BJ (cell line): ENCODE data around the gene TXNRD1. TPM values are rescaled to one million over a fixed set of nuclear protein-coding genes. Genes with fewer than 3 reads are reported as not detected.

Experiments used
- CTCF ChIA-PET: fragments of 350-600 bp; formaldehyde crosslinking; extraction: SDS; loops from one replicate; lab custom pipeline; 2021; ENCODE audit warnings: antibody characterized with exemption, inconsistent platforms; lab: Yijun Ruan, JAX
- POLR2A ChIA-PET: fragments of 300-600 bp; sonication (Branson Sonifier 250); formaldehyde crosslinking; extraction: SDS; loops from one replicate; lab custom pipeline; 2021; ENCODE audit warnings: antibody characterized with exemption; lab: Charles Lee
- DNase-seq: peaks from one replicate; pipeline ENCODE4 v3.0.0-alpha.2; 2011; ENCODE audit warnings: low read depth
- H3K27me3 ChIP-seq: 2 replicates; pipeline ENCODE4 v1.6.0; 2011; ENCODE audit warnings: low read length; ENCODE audit not compliant: control insufficient read depth, insufficient read depth
- H3K36me3 ChIP-seq: 2 replicates; pipeline ENCODE4 v1.5.1; 2011; ENCODE audit warnings: low read length; ENCODE audit not compliant: control insufficient read depth, insufficient read depth
- H3K4me3 ChIP-seq: 2 replicates; pipeline ENCODE4 v1.5.1; 2011; ENCODE audit warnings: low read depth, mild to moderate bottlenecking, control low read depth, low read length
- polyA plus RNA-seq: library from polyadenylated mRNA; depleted of rRNA; stranded (reverse); fragments of >200 nt; gene quantifications from 2 replicates; pipeline ENCODE4 v1.2.3, GENCODE V29; 2011
- TF ChIP-seq, protein P1 (sequence below): IDR thresholded peaks from 2 replicates; pipeline ENCODE4 v1.5.1; 2011; ENCODE audit warnings: low read depth, mild to moderate bottlenecking, control low read depth, inconsistent platforms, low read length, moderate library complexity; ENCODE audit not compliant: insufficient read depth

TXNRD1 gene
- polyA plus RNA-seq, 1 experiment, result 1,028 TPM

DNA sequence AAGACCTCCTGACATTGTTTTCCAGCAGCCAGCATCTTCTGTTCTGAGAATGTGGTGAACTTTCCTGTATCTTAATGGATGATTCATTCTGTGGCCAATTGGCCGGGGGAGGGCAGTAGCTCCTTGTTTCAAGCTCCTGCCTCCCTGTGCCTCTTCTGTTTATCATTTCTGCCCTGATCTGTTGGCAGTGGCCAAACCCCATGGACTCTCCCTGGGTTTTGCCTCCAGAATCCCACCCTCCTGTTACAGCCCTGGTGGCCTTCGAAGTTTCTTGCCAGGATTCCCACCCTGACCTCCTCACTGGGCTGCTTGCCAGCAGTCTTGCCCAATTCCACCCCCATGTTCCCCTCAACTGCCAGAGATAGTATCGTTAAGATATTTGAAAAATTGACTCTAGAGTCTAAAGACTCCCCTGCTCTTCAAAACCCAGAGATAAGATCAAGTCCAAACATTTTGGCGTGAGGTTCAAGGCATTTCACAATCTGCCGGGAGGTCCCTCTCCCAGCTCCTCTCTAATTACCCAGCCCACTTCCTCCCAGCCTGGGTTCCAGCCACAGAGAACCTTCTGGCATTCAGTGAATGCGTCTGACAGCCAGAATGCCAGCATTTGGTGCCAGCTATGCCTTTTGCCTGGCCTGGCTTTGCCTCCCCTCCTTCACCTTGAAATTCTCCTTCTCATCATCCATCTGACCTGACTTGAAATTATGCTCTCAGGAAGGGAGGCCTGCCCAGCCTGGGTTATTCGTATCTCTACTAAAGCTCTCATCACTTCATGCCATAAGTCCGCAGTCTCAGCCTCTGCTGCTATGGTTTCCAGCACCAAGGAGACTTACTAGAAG, 37.7 kb upstream of the TXNRD1 start:
- Histone ChIP-seq H3K36me3 (no peaks in the 10 kb centered on the region), H3K4me3 (no peak overlapping the region), H3K27me3 (no peaks in the 10 kb centered on the region)
- POLR2A ChIA-PET, result interaction anchor here (0.5 to 1.1 kb wide), 7 partner anchors 34 to 112 kb away, joined by 3 to 4 read pairs (median 4); partner anchors contain the start of gene NFYB
- CTCF ChIA-PET, result interaction anchor here (0.8 to 1.2 kb wide), 5 partner anchors 11 to 166 kb away, joined by 3 to 4 read pairs (median 3); partner anchors contain the start of gene NFYB
- TF ChIP-seq, protein P1, sequence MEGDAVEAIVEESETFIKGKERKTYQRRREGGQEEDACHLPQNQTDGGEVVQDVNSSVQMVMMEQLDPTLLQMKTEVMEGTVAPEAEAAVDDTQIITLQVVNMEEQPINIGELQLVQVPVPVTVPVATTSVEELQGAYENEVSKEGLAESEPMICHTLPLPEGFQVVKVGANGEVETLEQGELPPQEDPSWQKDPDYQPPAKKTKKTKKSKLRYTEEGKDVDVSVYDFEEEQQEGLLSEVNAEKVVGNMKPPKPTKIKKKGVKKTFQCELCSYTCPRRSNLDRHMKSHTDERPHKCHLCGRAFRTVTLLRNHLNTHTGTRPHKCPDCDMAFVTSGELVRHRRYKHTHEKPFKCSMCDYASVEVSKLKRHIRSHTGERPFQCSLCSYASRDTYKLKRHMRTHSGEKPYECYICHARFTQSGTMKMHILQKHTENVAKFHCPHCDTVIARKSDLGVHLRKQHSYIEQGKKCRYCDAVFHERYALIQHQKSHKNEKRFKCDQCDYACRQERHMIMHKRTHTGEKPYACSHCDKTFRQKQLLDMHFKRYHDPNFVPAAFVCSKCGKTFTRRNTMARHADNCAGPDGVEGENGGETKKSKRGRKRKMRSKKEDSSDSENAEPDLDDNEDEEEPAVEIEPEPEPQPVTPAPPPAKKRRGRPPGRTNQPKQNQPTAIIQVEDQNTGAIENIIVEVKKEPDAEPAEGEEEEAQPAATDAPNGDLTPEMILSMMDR, result peak; percentile 45
- DNase-seq, result peak; percentile 98

DNA sequence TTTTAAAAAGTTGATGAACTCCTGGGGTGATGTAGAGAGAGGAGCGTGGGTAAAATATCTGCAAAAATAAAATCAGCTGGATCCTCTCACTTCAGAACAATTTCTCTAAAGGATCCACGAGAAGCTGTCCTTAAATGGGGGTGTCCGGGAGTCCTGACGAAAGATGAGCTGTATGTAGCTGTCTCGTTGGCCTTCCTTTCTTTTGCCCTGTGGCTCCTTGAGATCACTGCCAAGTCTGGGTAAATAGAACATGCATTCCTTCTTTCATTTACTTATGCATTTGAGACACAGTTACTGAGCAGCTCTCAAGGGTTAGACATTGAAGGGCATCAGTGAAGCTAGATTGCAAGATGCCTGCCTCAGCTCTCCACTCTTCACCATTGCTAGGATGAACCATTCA, 35.2 kb upstream of the TXNRD1 start:
- ChIA-PET CTCF (no interaction called here), POLR2A (interaction anchor here (0.7 kb wide), 1 partner anchor 420 kb away, joined by 3 read pairs; no protein-coding TSS in a partner anchor)
- no peak overlapping the region for H3K4me3 ChIP-seq
- TF ChIP-seq, protein P1, result no peak
- no peaks in the 10 kb centered on the region for H3K27me3 ChIP-seq
- DNase-seq, result no peak
- no peaks in the 10 kb centered on the region for H3K36me3 ChIP-seq

DNA sequence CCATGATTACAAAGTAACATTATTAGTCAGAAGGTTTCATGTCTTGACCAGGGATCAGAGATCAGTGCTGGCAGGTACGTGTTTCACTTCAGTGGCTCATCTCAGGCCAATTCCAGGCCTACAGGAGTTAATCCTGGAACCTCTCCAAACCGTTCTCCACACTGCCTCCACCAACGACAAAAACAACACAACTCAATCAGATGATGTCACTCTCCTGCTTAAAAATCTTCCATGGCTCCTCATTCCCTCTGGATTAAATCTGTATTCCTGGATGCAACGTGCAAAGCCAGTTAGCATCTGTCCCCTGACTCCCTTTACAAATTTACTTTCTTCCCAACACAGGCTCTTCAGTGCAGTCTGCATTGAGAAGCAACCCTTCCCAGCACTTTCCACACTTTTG, 34.3 kb upstream of the TXNRD1 start:
- no peak for DNase-seq
- POLR2A ChIA-PET, result no interaction called here
- CTCF ChIA-PET, result no interaction called here

DNA sequence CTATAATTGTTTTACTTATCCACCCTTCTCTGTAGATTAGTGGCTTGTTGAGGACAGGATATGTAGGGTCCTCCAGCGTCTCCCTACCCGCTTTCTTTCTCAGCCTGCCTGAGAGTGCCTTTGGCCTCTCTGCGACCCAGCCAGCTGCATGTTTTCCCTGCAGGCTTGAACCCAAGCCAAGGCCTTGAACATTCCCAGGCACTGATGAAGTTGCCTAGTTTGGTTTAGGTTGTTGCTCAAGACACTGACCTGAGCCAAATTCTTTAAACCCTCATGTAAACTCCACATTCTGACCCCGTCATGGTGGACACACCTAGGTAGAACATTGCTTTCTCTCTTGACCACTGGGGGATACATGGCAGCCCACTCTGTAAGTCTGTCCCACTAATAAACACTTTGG, 33.4 kb upstream of the TXNRD1 start:
- ChIA-PET POLR2A (no interaction called here), CTCF (no interaction called here)
- H3K4me3 ChIP-seq, result no peak overlapping the region
- no peaks in the 10 kb centered on the region for H3K36me3 ChIP-seq
- TF ChIP-seq, protein P1, result peak; percentile 14; the same call in 1 of the 2 replicates
- H3K27me3 ChIP-seq, result no peaks in the 10 kb centered on the region
- peak; percentile 88 for DNase-seq

More for the DNA sequence above, 34.3 kb upstream of the TXNRD1 start:
- H3K4me3 ChIP-seq, result no peak overlapping the region
- no peaks in the 10 kb centered on the region for H3K36me3 ChIP-seq
- TF ChIP-seq, protein P1, result no peak
- H3K27me3 ChIP-seq, result no peaks in the 10 kb centered on the region

DNA sequence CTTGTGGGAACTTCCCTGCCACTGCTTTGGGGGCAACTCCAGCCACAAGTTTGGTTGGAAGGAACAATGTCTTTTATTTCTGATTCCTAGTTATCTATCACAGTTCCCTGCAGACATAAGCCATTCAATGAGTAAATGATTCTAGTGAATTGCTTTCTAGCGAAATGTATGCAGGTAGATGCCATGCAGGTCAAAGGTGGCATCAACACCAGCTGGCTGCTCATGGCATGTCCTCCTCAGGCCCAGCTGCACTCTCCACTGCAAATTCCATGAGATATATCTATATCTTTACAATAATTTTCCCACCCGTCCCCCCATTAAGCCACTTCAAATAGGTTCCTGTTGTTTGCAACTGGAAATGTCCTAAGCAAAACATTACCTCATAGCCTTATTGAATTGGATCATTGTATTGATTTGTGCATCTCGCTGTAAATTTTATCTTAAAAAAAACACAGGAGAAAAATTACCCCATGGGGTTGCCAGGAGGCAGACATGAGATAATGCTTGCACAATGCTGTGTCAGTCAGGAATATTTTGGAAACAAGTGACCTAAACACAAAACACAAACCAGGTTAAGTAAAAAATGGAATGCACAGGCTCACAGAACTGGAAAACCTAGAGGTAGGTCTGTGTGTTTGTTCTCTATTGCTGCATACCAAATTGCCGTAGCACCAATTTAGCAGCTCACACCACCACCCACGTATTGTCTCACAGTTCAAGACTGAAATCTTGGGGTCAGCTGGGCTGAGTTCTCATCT, 32.8 kb upstream of the TXNRD1 start:
- Histone ChIP-seq H3K27me3 (no peaks in the 10 kb centered on the region), H3K36me3 (no peaks in the 10 kb centered on the region), H3K4me3 (no peak overlapping the region)
- ChIA-PET POLR2A (no interaction called here), CTCF (no interaction called here)
- TF ChIP-seq, protein P1, result no peak
- DNase-seq, result no peak
